HL-60/S4 (cell line): ENCODE measurements around the gene CLSTN1.
"Not testable (repeated sequence)": the region's sequence is repeated elsewhere in the genome, so short reads cannot be mapped to it uniquely, and the experiment has no call there.

Experiments
- in situ Hi-C: fragments of 300-500 bp; cut with MboI; formaldehyde crosslinking; loops from 2 replicates; pipeline ENCODE4 v1.14.3; 2022; ENCODE audit warnings: low sequenced_read_pairs

Gene CLSTN1

GRCh38 chr1:9768983-9769382 is 54.8 kb downstream of the CLSTN1 start:
- in situ Hi-C loops: no loop called here

GRCh38 chr1:9767964-9768668 is 55.6 kb downstream of the CLSTN1 start:
- in situ Hi-C loops: no loop called here

GRCh38 chr1:9766759-9767442 is 56.9 kb downstream of the CLSTN1 start:
- in situ Hi-C loops: no loop called here

- in situ Hi-C loops: no loop called here
Measured at GRCh38 chr1:9764550-9764949, 59.2 kb downstream of the CLSTN1 start.

GRCh38 chr1:9763914-9764313 is 59.9 kb downstream of the CLSTN1 start:
- in situ Hi-C loops: no loop called here

GRCh38 chr1:9762446-9762845 is 61.3 kb downstream of the CLSTN1 start:
- in situ Hi-C loops: not testable (repeated sequence)

GRCh38 chr1:9761855-9762254 is 61.9 kb downstream of the CLSTN1 start:
- in situ Hi-C loops: no loop called here

- in situ Hi-C loops: no loop called here
Measured at GRCh38 chr1:9760824-9761223, 62.9 kb downstream of the CLSTN1 start.

GRCh38 chr1:9759939-9760338 is 63.8 kb downstream of the CLSTN1 start:
- in situ Hi-C loops: no loop called here

- in situ Hi-C loops: no loop called here
Measured at GRCh38 chr1:9758559-9759121, 65.1 kb downstream of the CLSTN1 start.

GRCh38 chr1:9755441-9755995 is 68.2 kb downstream of the CLSTN1 start:
- in situ Hi-C loops: no loop called here

- in situ Hi-C loops: no loop called here
Measured at GRCh38 chr1:9753121-9753531, 70.6 kb downstream of the CLSTN1 start.

GRCh38 chr1:9751971-9752370 is 71.8 kb downstream of the CLSTN1 start:
- in situ Hi-C loops: no loop called here

GRCh38 chr1:9749361-9749760 is 74.4 kb downstream of the CLSTN1 start:
- in situ Hi-C loops: no loop called here

GRCh38 chr1:9748391-9748790 is 75.4 kb downstream of the CLSTN1 start:
- in situ Hi-C loops: not testable (repeated sequence)

GRCh38 chr1:9746651-9747050 is 77.1 kb downstream of the CLSTN1 start:
- in situ Hi-C loops: no loop called here

GRCh38 chr1:9746211-9746610 is 77.6 kb downstream of the CLSTN1 start:
- in situ Hi-C loops: no loop called here

GRCh38 chr1:9744106-9744799 is 79.5 kb downstream of the CLSTN1 start:
- in situ Hi-C loops: no loop called here

- in situ Hi-C loops: no loop called here
Measured at GRCh38 chr1:9737671-9738070, 86.1 kb downstream of the CLSTN1 start.

GRCh38 chr1:9737057-9737456 is 86.7 kb downstream of the CLSTN1 start:
- in situ Hi-C loops: no loop called here

GRCh38 chr1:9736241-9736640 is 87.5 kb downstream of the CLSTN1 start:
- in situ Hi-C loops: no loop called here
